Heart right ventricle (tissue), 16 donors: ENCODE results near the gene DNAAF8. TPM values are rescaled to one million over a fixed set of nuclear protein-coding genes. Genes with fewer than 3 reads are reported as not detected.
"Not testable (repeated sequence)": the region's sequence is repeated elsewhere in the genome, so short reads cannot be mapped to it uniquely, and the experiment has no call there.

Experiments used
- ATAC-seq, 8 donors: fragments of 200-7000 bp; cut with Tn5 transposase; one replicate each; pipeline ENCODE4 v1.9.1; 2020; ENCODE audit warnings: mild to moderate bottlenecking in 8 of 8, moderate library complexity in 8 of 8, moderate number of reproducible peaks in 1 of 8
- DNase-seq, 2 donors: peaks; one replicate each; pipeline ENCODE4 v3.0.0-alpha.2; 2020
- H3K27ac ChIP-seq, 10 donors: fragments of 200-600 bp; sonication (generic) in 2 of 10; one replicate each; pipeline versions ENCODE4 v1.5.0 to v1.8.0; 2020 to 2022; ENCODE audit warnings: mild to moderate bottlenecking in 3 of 10
- H3K27me3 ChIP-seq, 7 donors: fragments of 200-600 bp; one replicate each; pipeline ENCODE4 v1.8.0; 2021 to 2022; ENCODE audit warnings: mild to moderate bottlenecking in 2 of 7
- H3K36me3 ChIP-seq, 9 donors: fragments of 200-600 bp; sonication (generic) in 1 of 9; one replicate each; pipeline versions ENCODE4 v1.5.0 to v1.8.0; 2020 to 2022; ENCODE audit warnings: mild to moderate bottlenecking in 2 of 9
- H3K4me1 ChIP-seq, 9 donors: fragments of 200-600 bp; sonication (generic) in 1 of 9; one replicate each; pipeline versions ENCODE4 v1.5.0 to v1.8.0; 2020 to 2022; ENCODE audit warnings: mild to moderate bottlenecking in 4 of 9
- H3K4me3 ChIP-seq, 10 donors: fragments of 200-600 bp; sonication (generic) in 2 of 10; one replicate each; pipeline versions ENCODE4 v1.5.0 to v1.8.0; 2020 to 2022; ENCODE audit warnings: mild to moderate bottlenecking in 7 of 10, moderate library complexity in 2 of 10
- H3K9me3 ChIP-seq, 11 donors: fragments of 200-600 bp in 10 of 11; sonication (generic) in 2 of 11; one replicate each; pipeline versions ENCODE4 v1.5.0 to v1.8.0; 2013 to 2022; ENCODE audit warnings: mild to moderate bottlenecking in 2 of 11, control low read depth in 1 of 11, moderate library complexity in 1 of 11
- WGBS, 2 donors: extraction: QIAGEN DNeasy Blood & Tissue Kit; methylation state at CpG; one replicate each; pipeline ENCODE4 v1.1.7; 2013; ENCODE audit warnings: inconsistent platforms in 1 of 2; 5-methylcytosine and 5-hydroxymethylcytosine counted together
- intact Hi-C, 10 donors: fragments of 100-400 bp; cut with DNase I; formaldehyde crosslinking; loops; one replicate each; pipeline versions ENCODE4 v1.11.1 to v1.14.2; 2022
- polyA plus RNA-seq, 2 donors: library from polyadenylated mRNA; stranded (reverse); fragments of 200-250 nt; gene quantifications; one replicate each; pipeline ENCODE4 v1.2.3, GENCODE V29; 2013
- total RNA-seq, 10 donors: library from RNA; stranded (reverse); fragmentation: NEBNext Ultra II Directional in 3 of 10; extraction: Animal tissue kit (Norgen Biotek cat#: 25700) in 3 of 10; gene quantifications; one replicate each; pipeline versions ENCODE4 v1.2.1 to v1.2.4, GENCODE V29; 2021 to 2023
- TF ChIP-seq, protein P1 (sequence below), 9 donors: fragments of 200-600 bp; sonication (generic) in 2 of 9; IDR thresholded peaks; one replicate each; pipeline versions ENCODE4 v1.5.0 to v1.8.0; 2021 to 2022; ENCODE audit warnings: antibody characterized with exemption in 9 of 9, mild to moderate bottlenecking in 5 of 9, moderate library complexity in 1 of 9
- donor health status: Arrhythmogenic right ventricular cardiomyopathy.
- donor health status: ischemic (EF 13 %, LVEDD 7.1; RV severe dilation, severe dysfunction).
- donor health status: healthy with polysubstance abuse.
- donor health status: DM: no; HTN: yes; CAD: no.
- donor health status: DM: no; HTN: no; CAD: no.
- donor health status: ischemic (EF 25% LVEDD 6.9; RV normal size, moderate dysfunction).
- donor health status: ischemic (EF 25% LVEDD 5.7; RV mildly dilated, moderate dysfunction).
- donor health status: healthy.
- donor health status: DM: yes; HTN: yes; CAD: no.
- donor health status: Ischemic cardiomyopathy.
- donor health status: ischemic (EF 35%, LVEDD 5.7; RV mildly dilated, moderate dysfunction).
- donor health status: nonischemic (EF 11% LVEDD 7.7; RV severe dilation, severe dysfunction).
- donor health status: DM: yes; HTN: yes; CAD: no.
- donor health status: PGD.
- donor health status: ischemic (EF 29% LVEDD 5.4; RV normal size, mild dysfunction).
- donor health status: nonischemic (EF 23%, LVEDD 6.1; RV moderate dilation, normal function).

Gene DNAAF8
- total and polyA plus RNA-seq, 12 donors, result 0.32 to 1.9 (median 1.1) TPM; not detected in 2

DNA sequence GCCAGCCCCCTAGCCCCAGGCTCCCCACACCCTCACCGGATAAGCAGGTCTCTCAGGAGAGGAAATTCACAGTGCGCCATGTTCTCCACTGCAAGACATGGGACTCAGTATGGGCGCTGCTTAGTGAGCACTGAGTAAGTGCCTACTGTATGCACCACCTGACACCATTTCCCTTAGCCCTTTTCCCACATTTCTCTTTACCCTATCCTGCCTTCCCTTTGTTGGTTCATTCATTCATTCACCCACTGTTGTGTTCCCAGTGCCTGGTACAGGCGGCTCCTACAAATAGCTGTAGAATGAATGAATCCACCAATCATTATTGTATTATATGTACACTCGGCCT, 43.7 kb downstream of the DNAAF8 start:
- no peak overlapping the region for H3K4me3 ChIP-seq
- no peak overlapping the region for H3K27ac ChIP-seq
- DNase-seq (no peak), ATAC-seq (peak in 1 of 8 donors; percentile 13)
- H3K36me3 ChIP-seq, result no peaks in the 10 kb centered on the region
- intact Hi-C loops, result no loop called here
- no peaks in the 10 kb centered on the region for H3K4me1 ChIP-seq
- 85 to 94% methylated on average over 5 of the region's 5 CpGs for WGBS, 2 donors
- H3K27me3 ChIP-seq, result no peaks in the 10 kb centered on the region
- no peaks in the 10 kb centered on the region for H3K9me3 ChIP-seq
- TF ChIP-seq, protein P1, sequence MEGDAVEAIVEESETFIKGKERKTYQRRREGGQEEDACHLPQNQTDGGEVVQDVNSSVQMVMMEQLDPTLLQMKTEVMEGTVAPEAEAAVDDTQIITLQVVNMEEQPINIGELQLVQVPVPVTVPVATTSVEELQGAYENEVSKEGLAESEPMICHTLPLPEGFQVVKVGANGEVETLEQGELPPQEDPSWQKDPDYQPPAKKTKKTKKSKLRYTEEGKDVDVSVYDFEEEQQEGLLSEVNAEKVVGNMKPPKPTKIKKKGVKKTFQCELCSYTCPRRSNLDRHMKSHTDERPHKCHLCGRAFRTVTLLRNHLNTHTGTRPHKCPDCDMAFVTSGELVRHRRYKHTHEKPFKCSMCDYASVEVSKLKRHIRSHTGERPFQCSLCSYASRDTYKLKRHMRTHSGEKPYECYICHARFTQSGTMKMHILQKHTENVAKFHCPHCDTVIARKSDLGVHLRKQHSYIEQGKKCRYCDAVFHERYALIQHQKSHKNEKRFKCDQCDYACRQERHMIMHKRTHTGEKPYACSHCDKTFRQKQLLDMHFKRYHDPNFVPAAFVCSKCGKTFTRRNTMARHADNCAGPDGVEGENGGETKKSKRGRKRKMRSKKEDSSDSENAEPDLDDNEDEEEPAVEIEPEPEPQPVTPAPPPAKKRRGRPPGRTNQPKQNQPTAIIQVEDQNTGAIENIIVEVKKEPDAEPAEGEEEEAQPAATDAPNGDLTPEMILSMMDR (IDR thresholded peaks at IDR 0.05), result no peak

DNA sequence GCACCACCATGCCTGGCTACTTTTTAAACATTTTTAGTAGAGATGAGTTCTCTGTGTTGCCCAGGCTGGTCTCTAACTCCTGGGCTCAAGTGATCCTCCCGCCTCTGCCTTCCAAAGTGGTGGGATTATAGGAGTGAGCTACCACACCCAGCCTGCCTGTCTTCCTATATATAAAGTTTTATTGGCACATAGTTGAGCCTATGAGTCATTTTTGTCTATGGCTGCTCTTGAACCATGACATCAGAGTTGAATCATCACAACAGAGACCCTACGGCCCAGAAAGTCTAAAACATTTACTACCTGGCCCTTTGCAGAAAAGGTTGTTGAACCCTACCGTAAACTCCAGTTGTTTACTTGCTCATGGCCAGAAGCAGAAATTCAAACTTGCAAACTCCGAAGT, 45.9 kb downstream of the DNAAF8 start:
- Histone ChIP-seq H3K27me3 (no peaks in the 10 kb centered on the region), H3K36me3 (no peaks in the 10 kb centered on the region), H3K9me3 (no peaks in the 10 kb centered on the region), H3K27ac (no peak overlapping the region), H3K4me3 (no peak overlapping the region), H3K4me1 (no peaks in the 10 kb centered on the region)
- intact Hi-C loops, result no loop called here
- ATAC-seq, result no peak
- whole genome bisulfite sequencing, 2 donors, result 84 to 85% methylated on average over 4 of the region's 4 CpGs
- no peak for DNase-seq
- TF ChIP-seq, protein P1 (IDR thresholded peaks at IDR 0.05), result no peak

DNA sequence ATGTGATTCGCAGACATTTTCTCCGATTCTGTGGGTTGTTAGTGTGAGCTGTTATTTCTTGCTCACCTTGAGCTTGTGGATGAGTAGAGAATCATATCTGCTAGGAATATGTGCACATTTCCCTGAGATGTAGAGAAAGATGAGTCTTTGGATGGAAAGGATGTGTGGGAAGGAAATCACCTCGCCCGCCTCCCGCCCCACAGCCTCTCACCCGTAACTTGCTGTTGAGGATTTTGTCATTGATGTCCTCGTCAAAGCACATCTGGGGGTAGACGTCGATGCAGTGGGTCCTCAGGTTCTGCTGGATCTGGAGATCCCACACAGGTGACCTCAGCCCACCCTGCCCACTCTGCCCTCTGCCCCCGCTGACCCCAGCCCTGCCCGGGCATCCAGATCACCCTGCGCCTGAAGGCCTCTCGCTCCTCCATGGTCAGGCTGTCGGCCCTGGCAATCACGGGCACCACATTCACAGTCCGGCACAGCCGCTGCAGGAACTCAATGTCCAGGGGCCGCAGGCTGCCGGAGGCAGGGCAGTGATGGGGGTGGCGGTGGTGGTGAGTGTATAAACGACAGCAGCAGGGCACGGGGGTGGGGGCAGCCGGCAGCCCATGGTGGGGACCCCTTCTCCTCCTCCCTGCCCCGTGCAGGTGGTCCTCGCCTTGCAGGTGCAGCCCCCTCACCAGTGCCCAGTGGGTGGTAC, 49.1 kb downstream of the DNAAF8 start:
- TF ChIP-seq, protein P1 (IDR thresholded peaks at IDR 0.05), result no peak
- Histone ChIP-seq H3K4me1 (no peaks in the 10 kb centered on the region), H3K27me3 (no peaks in the 10 kb centered on the region), H3K36me3 (no peaks in the 10 kb centered on the region), H3K9me3 (no peaks in the 10 kb centered on the region), H3K27ac (no peak overlapping the region), H3K4me3 (no peak overlapping the region)
- intact Hi-C loops, result no loop called here
- WGBS, 2 donors, result 85 to 88% methylated on average over 25 of the region's 25 CpGs
- DNase-seq (no peak), ATAC-seq (peak in 1 of 8 donors; percentile 18)

DNA sequence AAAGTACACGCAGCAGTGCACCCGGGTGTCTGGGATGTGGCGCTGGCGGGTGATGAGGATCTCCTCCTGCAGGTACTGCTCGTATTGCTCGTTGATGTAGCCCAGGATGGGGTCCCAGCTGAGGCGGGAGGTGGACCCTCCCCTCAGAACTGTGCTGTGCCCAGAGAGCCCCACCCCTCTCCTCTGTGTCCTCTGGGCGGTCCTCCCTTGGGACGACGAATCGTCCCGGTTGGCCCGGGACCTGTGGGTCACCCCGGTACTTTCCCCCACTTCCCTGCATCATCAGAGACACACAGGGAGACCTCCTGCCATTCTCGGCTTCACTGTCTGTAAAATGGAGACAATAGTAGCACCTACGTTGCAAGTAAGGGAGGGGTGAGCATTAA, 49.6 kb downstream of the DNAAF8 start:
- H3K27me3 ChIP-seq, result no peaks in the 10 kb centered on the region
- ATAC-seq, result peak in 1 of 8 donors; percentile 6
- H3K4me1 ChIP-seq, result no peaks in the 10 kb centered on the region
- WGBS, 2 donors, result 72 to 75% methylated on average over 16 of the region's 16 CpGs
- DNase-seq, result no peak
- no peak overlapping the region for H3K27ac ChIP-seq
- TF ChIP-seq, protein P1 (IDR thresholded peaks at IDR 0.05), result no peak
- H3K36me3 ChIP-seq, result no peaks in the 10 kb centered on the region
- intact Hi-C loops, result no loop called here
- no peaks in the 10 kb centered on the region for H3K9me3 ChIP-seq
- H3K4me3 ChIP-seq, result no peak overlapping the region

DNA sequence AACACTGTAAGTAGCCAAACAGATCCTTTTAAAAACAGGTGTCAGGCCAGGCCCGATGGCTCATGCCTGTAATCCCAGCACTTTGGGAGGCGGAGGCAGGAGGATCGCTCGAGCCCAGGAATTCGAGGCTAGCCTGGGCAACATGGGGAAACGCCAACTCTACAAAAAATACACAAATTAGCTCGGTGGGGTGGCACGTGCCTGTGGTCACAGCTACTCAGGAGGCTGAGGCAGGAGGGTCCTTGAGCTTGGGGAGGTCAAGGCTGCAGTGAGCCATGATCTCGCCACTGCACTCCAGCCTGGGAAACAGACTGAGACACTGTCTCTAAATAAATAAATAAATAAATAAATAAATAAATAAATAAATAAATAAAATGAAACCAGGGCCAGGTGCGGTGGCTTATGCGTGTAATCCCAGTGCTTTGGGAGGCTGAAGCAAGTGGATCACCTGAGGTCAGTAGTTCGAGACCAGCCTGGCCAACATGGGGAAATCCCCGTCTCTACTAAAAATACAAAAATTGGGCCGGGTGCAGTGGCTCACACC, 50.2 kb downstream of the DNAAF8 start:
- ATAC-seq, DNase-seq, H3K4me1 ChIP-seq, H3K9me3 ChIP-seq, intact Hi-C loops, H3K27ac ChIP-seq, H3K4me3 ChIP-seq, H3K27me3 ChIP-seq, H3K36me3 ChIP-seq: not testable (repeated sequence)
- WGBS, 2 donors, result 92 to 94% methylated on average over 14 of the region's 14 CpGs
